Vagina (tissue), 2 donors: ENCODE data around the gene IGLON5. TPM values are rescaled to one million over a fixed set of nuclear protein-coding genes. Genes with fewer than 3 reads are reported as not detected.

Experiments used
- DNase-seq, 2 donors: peaks; one replicate each; pipeline ENCODE4 v3.0.0-alpha.2; 2017; ENCODE audit errors: extremely low spot score in 2 of 2
- H3K27ac ChIP-seq: fragments of 200-600 bp; sonication (generic); one replicate; pipeline ENCODE4 v1.5.1; 2019
- H3K27me3 ChIP-seq: fragments of 200-600 bp; sonication (generic); one replicate; pipeline ENCODE4 v1.5.1; 2019
- H3K36me3 ChIP-seq, 2 donors: fragments of 200-600 bp; sonication (generic); one replicate each; pipeline ENCODE4 v1.5.1; 2017 to 2019
- H3K4me1 ChIP-seq: fragments of 200-600 bp; sonication (generic); one replicate; pipeline ENCODE4 v1.5.1; 2019
- H3K4me3 ChIP-seq, 2 donors: fragments of 200-600 bp; sonication (generic); 1 replicate in 1 of 2; 2 replicates in 1 of 2; pipeline ENCODE4 v1.5.1; 2016 to 2019
- H3K9me3 ChIP-seq: fragments of 200-600 bp; sonication (generic); one replicate; pipeline ENCODE4 v1.5.1; 2019
- CTCF ChIP-seq, 3 experiments: fragments of 450-650 bp in 2 of 3; fragments of 200-600 bp in 1 of 3; sonication (generic) in 1 of 3; IDR thresholded peaks; one replicate each; pipeline ENCODE4 v1.5.1; 2017 to 2019; ENCODE audit warnings: antibody characterized with exemption in 3 of 3, mild to moderate bottlenecking in 2 of 3, moderate library complexity in 2 of 3
- POLR2A ChIP-seq, 2 donors: fragments of 450-650 bp; IDR thresholded peaks; one replicate each; pipeline ENCODE4 v1.6.1; 2017; ENCODE audit warnings: antibody characterized with exemption in 2 of 2, mild to moderate bottlenecking in 2 of 2, moderate library complexity in 2 of 2
- POLR2AphosphoS5 ChIP-seq, 2 donors: sonication (generic); formaldehyde crosslinking; IDR thresholded peaks; one replicate each; pipeline ENCODE4 v1.9.0; 2017; ENCODE audit warnings: antibody characterized with exemption in 2 of 2, mild to moderate bottlenecking in 2 of 2, low read depth in 1 of 2; ENCODE audit not compliant: insufficient read depth in 1 of 2
- intact Hi-C: fragments of 100-400 bp; cut with DNase I; formaldehyde crosslinking; loops from one replicate; pipeline ENCODE4 v1.15.1; 2023
- total RNA-seq: library from RNA; depleted of rRNA; stranded (reverse); fragments of >200 nt; gene quantifications from one replicate; pipeline ENCODE4 v1.2.3, GENCODE V29; 2016

IGLON5 gene
- total RNA-seq, 1 donor from 2014 or later = not detected

- Histone ChIP-seq H3K9me3 (no peaks in the 10 kb centered on the region), H3K27me3 (no peaks in the 10 kb centered on the region), H3K27ac (peak overlapping the region; percentile 84), H3K4me3 (peak overlapping the region; percentile 47 to 81), H3K36me3 (peaks cover 0 to 7% of the 10 kb centered on the region in 2 donors), H3K4me1 (peaks cover 21% of the 10 kb centered on the region)
- intact Hi-C loops = no loop called here
- TF ChIP-seq CTCF (IDR thresholded peaks at IDR 0.05) (no peak), POLR2AphosphoS5 (IDR thresholded peaks at IDR 0.05; ENCODE audit: insufficient read depth in 1 of 2, low read depth in 1 of 2) (no peak), POLR2A (IDR thresholded peaks at IDR 0.05) (no peak)
- DNase-seq = no peak
Observed at GRCh38 chr19:51341066-51341465, 29.6 kb downstream of the IGLON5 start.

- Histone ChIP-seq H3K9me3 (no peaks in the 10 kb centered on the region), H3K27ac (peak within 1 kb of the TSS; percentile 84), H3K27me3 (no peaks in the 10 kb centered on the region), H3K36me3 (peaks cover 0 to 12% of the 10 kb centered on the region in 2 donors), H3K4me1 (peaks cover 21% of the 10 kb centered on the region), H3K4me3 (peak within 1 kb of the TSS; percentile 47 to 81)
- no peak for TF ChIP-seq CTCF (IDR thresholded peaks at IDR 0.05)
- TF ChIP-seq POLR2A (IDR thresholded peaks at IDR 0.05) = no peak
- DNase-seq = no peak
- intact Hi-C loops = no loop called here
Observed at GRCh38 chr19:51341976-51342580, 30.6 kb downstream of the IGLON5 start, which contains the start of gene VSIG10L. Gene VSIG10L (minus strand): TSS chr19:51342139. CDS start chr19:51342124, 15 bp downstream.

- Histone ChIP-seq H3K36me3 (peaks cover 0 to 12% of the 10 kb centered on the region in 2 donors), H3K27ac (no peak overlapping the region), H3K9me3 (no peaks in the 10 kb centered on the region), H3K27me3 (no peaks in the 10 kb centered on the region), H3K4me3 (no peak overlapping the region), H3K4me1 (peaks cover 21% of the 10 kb centered on the region)
- no peak for TF ChIP-seq CTCF (IDR thresholded peaks at IDR 0.05)
- TF ChIP-seq POLR2A (IDR thresholded peaks at IDR 0.05) = no peak
- intact Hi-C loops = no loop called here
- no peak for DNase-seq
Observed at GRCh38 chr19:51342631-51343569, 31.5 kb downstream of the IGLON5 start.

GRCh38 chr19:51345076-51345620 lies 33.7 kb downstream of the IGLON5 start:
- Histone ChIP-seq H3K27me3 (no peaks in the 10 kb centered on the region), H3K4me1 (peaks cover 10% of the 10 kb centered on the region), H3K9me3 (no peaks in the 10 kb centered on the region), H3K4me3 (no peak overlapping the region), H3K27ac (no peak overlapping the region), H3K36me3 (peaks cover 0 to 24% of the 10 kb centered on the region in 2 donors)
- DNase-seq = no peak
- intact Hi-C loops = no loop called here
- no peak for TF ChIP-seq POLR2A (IDR thresholded peaks at IDR 0.05)
- TF ChIP-seq CTCF (IDR thresholded peaks at IDR 0.05) = no peak
